ENCODE data around the gene KCTD11.

- TF ChIP-seq, protein P1, sequence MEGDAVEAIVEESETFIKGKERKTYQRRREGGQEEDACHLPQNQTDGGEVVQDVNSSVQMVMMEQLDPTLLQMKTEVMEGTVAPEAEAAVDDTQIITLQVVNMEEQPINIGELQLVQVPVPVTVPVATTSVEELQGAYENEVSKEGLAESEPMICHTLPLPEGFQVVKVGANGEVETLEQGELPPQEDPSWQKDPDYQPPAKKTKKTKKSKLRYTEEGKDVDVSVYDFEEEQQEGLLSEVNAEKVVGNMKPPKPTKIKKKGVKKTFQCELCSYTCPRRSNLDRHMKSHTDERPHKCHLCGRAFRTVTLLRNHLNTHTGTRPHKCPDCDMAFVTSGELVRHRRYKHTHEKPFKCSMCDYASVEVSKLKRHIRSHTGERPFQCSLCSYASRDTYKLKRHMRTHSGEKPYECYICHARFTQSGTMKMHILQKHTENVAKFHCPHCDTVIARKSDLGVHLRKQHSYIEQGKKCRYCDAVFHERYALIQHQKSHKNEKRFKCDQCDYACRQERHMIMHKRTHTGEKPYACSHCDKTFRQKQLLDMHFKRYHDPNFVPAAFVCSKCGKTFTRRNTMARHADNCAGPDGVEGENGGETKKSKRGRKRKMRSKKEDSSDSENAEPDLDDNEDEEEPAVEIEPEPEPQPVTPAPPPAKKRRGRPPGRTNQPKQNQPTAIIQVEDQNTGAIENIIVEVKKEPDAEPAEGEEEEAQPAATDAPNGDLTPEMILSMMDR (IDR thresholded peaks at IDR 0.05; ENCODE audit: low read depth, low read length), result no peak
- no peak for TF ChIP-seq EZH2phosphoT487 (IDR thresholded peaks at IDR 0.05; ENCODE audit: low read depth)
These were observed 1.1 kb downstream of the KCTD11 start for GRCh38 chr17:7352910-7353635.
